HG03354 (cell line): ENCODE measurements around the gene FGFR1OP2.

Source experiments
- ATAC-seq: cut with Tn5 transposase; IDR thresholded peaks from one replicate; pipeline ENCODE4 v1.9.1; 2021; ENCODE audit warnings: mild to moderate bottlenecking; ENCODE audit not compliant: unreplicated experiment, poor library complexity, severe bottlenecking

The FGFR1OP2 gene

GRCh38 chr12:27000961-27001360, 62.7 kb downstream of the FGFR1OP2 start:
- no peak for ATAC-seq

- no peak for ATAC-seq
Observed at GRCh38 chr12:27001663-27002062, 63.4 kb downstream of the FGFR1OP2 start.

- ATAC-seq, result no peak
Observed at GRCh38 chr12:27002141-27002540, 63.9 kb downstream of the FGFR1OP2 start.

- ATAC-seq, result no peak
Observed at GRCh38 chr12:27003421-27004381, 65.4 kb downstream of the FGFR1OP2 start.

- no peak for ATAC-seq
Observed at GRCh38 chr12:27005495-27005894, 67.2 kb downstream of the FGFR1OP2 start.

- ATAC-seq, result no peak
Observed at GRCh38 chr12:27006797-27007467, 68.7 kb downstream of the FGFR1OP2 start.

GRCh38 chr12:27008081-27008480, 69.8 kb downstream of the FGFR1OP2 start:
- ATAC-seq, result no peak

- no peak for ATAC-seq
Observed at GRCh38 chr12:27009881-27010301, 71.6 kb downstream of the FGFR1OP2 start.

GRCh38 chr12:27012239-27012981, 74.1 kb downstream of the FGFR1OP2 start:
- ATAC-seq, result no peak

GRCh38 chr12:27012982-27013255, 74.6 kb downstream of the FGFR1OP2 start:
- no peak for ATAC-seq

- peak; percentile 32 for ATAC-seq
Observed at GRCh38 chr12:27013611-27014084, 75.4 kb downstream of the FGFR1OP2 start.

- ATAC-seq, result peak; percentile 88
Observed at GRCh38 chr12:27014085-27014858, 76.0 kb downstream of the FGFR1OP2 start, which contains the start of gene TM7SF3. TM7SF3 (minus strand) TSS chr12:27014384; CDS start chr12:27014168, 216 bp downstream.

GRCh38 chr12:27014859-27015729, 76.8 kb downstream of the FGFR1OP2 start:
- ATAC-seq, result no peak

- ATAC-seq, result no peak
Observed at GRCh38 chr12:27015730-27016076, 77.4 kb downstream of the FGFR1OP2 start.
